Activated B cell treated with CpG ODN at 0.5 μM for 24 hours (primary cell): ENCODE results near the gene CLEC3B. TPM values are rescaled to one million over a fixed set of nuclear protein-coding genes. Genes with fewer than 3 reads are reported as not detected.
A peak's percentile ranks its signal among the peaks of the same experiment; 100 is the strongest.

Source experiments
- ATAC-seq: fragments of 200-7000 bp; cut with Tn5 transposase; one replicate; pipeline ENCODE4 v1.10.0; 2021; ENCODE audit warnings: low read depth, mild to moderate bottlenecking, moderate library complexity
- CTCF ChIA-PET: fragments of 350-600 bp; sonication (Branson Sonifier 250); formaldehyde crosslinking; loops from one replicate; lab custom pipeline; 2021; ENCODE audit warnings: antibody characterized with exemption; lab: Charles Lee
- POLR2A ChIA-PET: fragments of 350-600 bp; sonication (Branson Sonifier 250); formaldehyde crosslinking; loops from one replicate; lab custom pipeline; 2021; ENCODE audit warnings: antibody characterized with exemption; lab: Charles Lee
- DNase-seq: peaks from one replicate; pipeline ENCODE4 v3.0.0; 2022
- H3K27ac Mint-ChIP-seq: one replicate; pipeline ENCODE4 v1.8.0; 2020; ENCODE audit warnings: mixed read lengths
- H3K27me3 Mint-ChIP-seq: one replicate; pipeline ENCODE4 v1.8.0; 2021; ENCODE audit warnings: mixed read lengths
- H3K36me3 Mint-ChIP-seq: one replicate; pipeline ENCODE4 v1.8.0; 2021; ENCODE audit warnings: low read depth, mixed read lengths
- H3K4me1 Mint-ChIP-seq: one replicate; pipeline ENCODE4 v1.8.0; 2021; ENCODE audit warnings: mixed read lengths
- H3K4me3 Mint-ChIP-seq: one replicate; pipeline ENCODE4 v1.8.0; 2020; ENCODE audit warnings: mild to moderate bottlenecking, mixed read lengths
- H3K9me3 Mint-ChIP-seq: one replicate; pipeline ENCODE4 v1.8.0; 2020; ENCODE audit warnings: mixed read lengths
- CTCF ChIP-seq: fragments of 200-600 bp; IDR thresholded peaks from one replicate; pipeline ENCODE4 v1.8.0; 2022; ENCODE audit warnings: antibody characterized with exemption, mild to moderate bottlenecking
- intact Hi-C: fragments of 100-400 bp; cut with micrococcal nuclease; formaldehyde crosslinking; loops from one replicate; pipeline ENCODE4 v1.15.1; 2024
- total RNA-seq: library from RNA; stranded (reverse); gene quantifications from 2 replicates; pipeline ENCODE4 v1.2.3, GENCODE V29; 2022

CLEC3B gene
- total RNA-seq, 1 donor from 2014 or later, result not detected

- Mint-ChIP-seq H3K9me3 (no peaks in the 10 kb centered on the region), H3K27ac (no peak overlapping the region), H3K4me1 (peaks cover 33% of the 10 kb centered on the region), H3K27me3 (peaks cover 14% of the 10 kb centered on the region), H3K4me3 (no peak overlapping the region), H3K36me3 (no peaks in the 10 kb centered on the region)
- POLR2A ChIA-PET, result no interaction called here
- peak; percentile 99 for ATAC-seq
- CTCF ChIA-PET, result interaction anchor here (0.6 to 2.4 kb wide), 9 partner anchors 9 to 619 kb away, joined by 3 to 6 read pairs (median 3); partner anchors contain the start of genes EXOSC7 and ZDHHC3
- intact Hi-C loops, result loop anchor here (1.0 to 5.0 kb wide), 8 partner anchors 62 to 1339 kb away; partner anchors contain the start of genes EXOSC7, LARS2 and ZDHHC3
- DNase-seq, result peak; percentile 69
- peak; percentile 67 for TF ChIP-seq CTCF
Measured at GRCh38 chr3:45037720-45038455, 11.8 kb downstream of the CLEC3B start.

- Mint-ChIP-seq H3K9me3 (no peaks in the 10 kb centered on the region), H3K27me3 (peaks cover 6% of the 10 kb centered on the region), H3K4me3 (no peak overlapping the region), H3K27ac (no peak overlapping the region), H3K36me3 (no peaks in the 10 kb centered on the region), H3K4me1 (peaks cover 17% of the 10 kb centered on the region)
- ATAC-seq (no peak), DNase-seq (no peak)
- ChIA-PET CTCF (interaction anchor here (0.7 to 2.9 kb wide), 9 partner anchors 13 to 1036 kb away, joined by 3 to 31 read pairs (median 3); no protein-coding TSS in a partner anchor), POLR2A (no interaction called here)
- no peak for TF ChIP-seq CTCF
- intact Hi-C loops, result no loop called here
Measured at GRCh38 chr3:45041666-45042065, 15.6 kb downstream of the CLEC3B start.

GRCh38 chr3:45042162-45042561 is 16.1 kb downstream of the CLEC3B start:
- ChIA-PET CTCF (interaction anchor here (0.7 to 2.9 kb wide), 7 partner anchors 13 to 618 kb away, joined by 3 to 31 read pairs (median 3); no protein-coding TSS in a partner anchor), POLR2A (interaction anchor here (0.6 kb wide), 1 partner anchor 1937 kb away, joined by 3 read pairs; no protein-coding TSS in a partner anchor)
- H3K27ac Mint-ChIP-seq, result no peak overlapping the region
- no peak for TF ChIP-seq CTCF
- H3K27me3 Mint-ChIP-seq, result peaks cover 2% of the 10 kb centered on the region
- intact Hi-C loops, result no loop called here
- no peaks in the 10 kb centered on the region for H3K9me3 Mint-ChIP-seq
- DNase-seq (no peak), ATAC-seq (no peak)
- H3K4me1 Mint-ChIP-seq, result peaks cover 17% of the 10 kb centered on the region
- H3K4me3 Mint-ChIP-seq, result no peak overlapping the region
- H3K36me3 Mint-ChIP-seq, result no peaks in the 10 kb centered on the region

GRCh38 chr3:45043728-45044299 is 17.7 kb downstream of the CLEC3B start:
- ATAC-seq (no peak), DNase-seq (no peak)
- Mint-ChIP-seq H3K27ac (no peak overlapping the region), H3K27me3 (peaks cover 3% of the 10 kb centered on the region), H3K4me1 (peaks cover 14% of the 10 kb centered on the region), H3K9me3 (no peaks in the 10 kb centered on the region), H3K4me3 (no peak overlapping the region), H3K36me3 (no peaks in the 10 kb centered on the region)
- intact Hi-C loops, result no loop called here
- ChIA-PET CTCF (interaction anchor here (1.1 kb wide), 1 partner anchor 166 kb away, joined by 4 read pairs; no protein-coding TSS in a partner anchor), POLR2A (no interaction called here)
- no peak for TF ChIP-seq CTCF

GRCh38 chr3:45048244-45048643 is 22.1 kb downstream of the CLEC3B start:
- no peak for TF ChIP-seq CTCF
- CTCF ChIA-PET, result no interaction called here
- intact Hi-C loops, result no loop called here
- no peaks in the 10 kb centered on the region for H3K9me3 Mint-ChIP-seq
- H3K27ac Mint-ChIP-seq, result no peak overlapping the region
- no peak for ATAC-seq
- peaks cover 23% of the 10 kb centered on the region for H3K27me3 Mint-ChIP-seq
- H3K4me1 Mint-ChIP-seq, result no peaks in the 10 kb centered on the region
- POLR2A ChIA-PET, result no interaction called here
- H3K36me3 Mint-ChIP-seq, result no peaks in the 10 kb centered on the region
- DNase-seq, result no peak
- no peak overlapping the region for H3K4me3 Mint-ChIP-seq
